Effector memory CD4-positive, alpha-beta T cell (primary cell): Measurements from ENCODE around the gene AGTR1.
"Not testable (repeated sequence)": the region's sequence is repeated elsewhere in the genome, so short reads cannot be mapped to it uniquely, and the experiment has no call there.

Source experiments
- DNase-seq, 3 donors: peaks; one replicate each; pipeline ENCODE4 v3.0.0-alpha.2; 2020
- H3K27ac ChIP-seq: 2 replicates; pipeline ENCODE4 v1.7.0; 2013; ENCODE audit warnings: mild to moderate bottlenecking, low read length, moderate library complexity; ENCODE audit not compliant: insufficient read depth, poor library complexity, severe bottlenecking
- H3K27me3 ChIP-seq: replicated peaks from 2 replicates; pipeline ENCODE4 v1.7.0; 2013; ENCODE audit warnings: mild to moderate bottlenecking, low read length; ENCODE audit not compliant: insufficient read depth, control insufficient read depth, poor library complexity, severe bottlenecking
- H3K36me3 ChIP-seq: 2 replicates; pipeline ENCODE4 v1.7.0; 2013; ENCODE audit warnings: mild to moderate bottlenecking, low read length, moderate library complexity; ENCODE audit not compliant: control insufficient read depth, insufficient read depth
- H3K4me1 ChIP-seq: 2 replicates; pipeline ENCODE4 v1.7.0; 2013; ENCODE audit warnings: low read length, mild to moderate bottlenecking; ENCODE audit not compliant: control insufficient read depth, insufficient read depth, poor library complexity, severe bottlenecking
- H3K4me3 ChIP-seq: 2 replicates; pipeline ENCODE4 v1.7.0; 2013; ENCODE audit warnings: low read length, low read depth, mild to moderate bottlenecking; ENCODE audit not compliant: insufficient read depth, poor library complexity, severe bottlenecking
- H3K9me3 ChIP-seq: 2 replicates; pipeline ENCODE4 v1.7.0; 2013; ENCODE audit warnings: mild to moderate bottlenecking, low read length, moderate library complexity; ENCODE audit not compliant: control insufficient read depth

The AGTR1 gene

GRCh38 chr3:148737104-148737530 is 39.4 kb downstream of the AGTR1 start:
- Histone ChIP-seq H3K4me3 (no peak overlapping the region), H3K27me3 (no peaks in the 10 kb centered on the region), H3K36me3 (no peaks in the 10 kb centered on the region), H3K4me1 (no peaks in the 10 kb centered on the region), H3K27ac (no peak overlapping the region), H3K9me3 (no peaks in the 10 kb centered on the region)
- no peak for DNase-seq

DNA sequence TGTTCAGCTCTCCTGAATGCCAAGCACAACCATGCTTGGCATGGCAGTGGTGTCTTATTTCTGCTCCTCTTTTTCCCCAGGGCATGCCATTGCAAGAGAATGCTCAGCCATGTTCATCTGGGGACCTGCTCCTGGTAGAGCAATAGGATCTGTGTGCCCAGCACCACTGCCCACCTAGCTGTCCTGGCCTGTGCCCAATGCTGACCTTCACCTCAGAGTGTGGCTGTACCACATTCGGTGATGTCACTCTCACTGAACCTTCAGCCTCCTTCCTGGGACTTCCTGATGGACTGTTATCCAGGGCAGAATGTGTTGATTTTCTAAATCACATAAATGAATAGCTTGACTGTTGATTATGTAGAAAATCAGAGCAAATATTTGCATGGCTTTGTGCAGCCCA is 42.0 kb downstream of the AGTR1 start:
- DNase-seq = no peak

DNA sequence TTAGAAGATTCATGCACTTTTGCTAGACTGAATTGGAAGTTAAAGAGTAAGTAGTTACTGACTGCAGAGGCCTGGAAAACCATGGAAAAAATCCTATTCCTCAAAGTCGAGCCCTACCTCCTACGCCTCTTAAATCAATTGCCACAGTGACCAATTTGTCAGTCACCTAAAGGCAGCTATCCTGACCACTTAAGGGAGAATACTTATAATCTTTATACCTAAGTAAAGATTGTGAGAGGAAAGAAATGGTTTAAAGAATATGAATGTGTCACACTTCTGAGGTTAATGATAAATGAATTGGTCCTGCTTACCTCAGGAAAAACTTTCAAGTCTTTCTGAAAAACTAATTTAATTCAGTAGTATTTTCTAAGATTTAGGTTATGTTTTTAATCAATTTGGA is 42.6 kb downstream of the AGTR1 start:
- H3K27me3 ChIP-seq = no peaks in the 10 kb centered on the region
- DNase-seq = no peak
- no peaks in the 10 kb centered on the region for H3K36me3 ChIP-seq
- no peak overlapping the region for H3K4me3 ChIP-seq
- no peaks in the 10 kb centered on the region for H3K9me3 ChIP-seq
- no peaks in the 10 kb centered on the region for H3K4me1 ChIP-seq
- H3K27ac ChIP-seq = no peak overlapping the region

More for the DNA sequence above, 42.0 kb downstream of the AGTR1 start:
- H3K36me3 ChIP-seq = no peaks in the 10 kb centered on the region
- H3K4me3 ChIP-seq = no peak overlapping the region
- no peaks in the 10 kb centered on the region for H3K4me1 ChIP-seq
- no peak overlapping the region for H3K27ac ChIP-seq
- no peaks in the 10 kb centered on the region for H3K27me3 ChIP-seq
- no peaks in the 10 kb centered on the region for H3K9me3 ChIP-seq

DNA sequence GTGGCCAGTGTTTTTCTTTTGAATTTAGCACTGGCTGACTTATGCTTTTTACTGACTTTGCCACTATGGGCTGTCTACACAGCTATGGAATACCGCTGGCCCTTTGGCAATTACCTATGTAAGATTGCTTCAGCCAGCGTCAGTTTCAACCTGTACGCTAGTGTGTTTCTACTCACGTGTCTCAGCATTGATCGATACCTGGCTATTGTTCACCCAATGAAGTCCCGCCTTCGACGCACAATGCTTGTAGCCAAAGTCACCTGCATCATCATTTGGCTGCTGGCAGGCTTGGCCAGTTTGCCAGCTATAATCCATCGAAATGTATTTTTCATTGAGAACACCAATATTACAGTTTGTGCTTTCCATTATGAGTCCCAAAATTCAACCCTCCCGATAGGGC is 43.5 kb downstream of the AGTR1 start:
- Histone ChIP-seq H3K27ac (no peak overlapping the region), H3K9me3 (no peaks in the 10 kb centered on the region), H3K36me3 (no peaks in the 10 kb centered on the region), H3K4me3 (no peak overlapping the region), H3K4me1 (no peaks in the 10 kb centered on the region), H3K27me3 (no peaks in the 10 kb centered on the region)
- DNase-seq = no peak

- Histone ChIP-seq H3K4me3 (no peak overlapping the region), H3K36me3 (no peaks in the 10 kb centered on the region), H3K9me3 (no peaks in the 10 kb centered on the region), H3K27ac (no peak overlapping the region), H3K4me1 (no peaks in the 10 kb centered on the region), H3K27me3 (no peaks in the 10 kb centered on the region)
- DNase-seq = no peak
Measured at GRCh38 chr3:148742118-148742517, 44.4 kb downstream of the AGTR1 start.

- Histone ChIP-seq H3K4me3 (no peak overlapping the region), H3K36me3 (no peaks in the 10 kb centered on the region), H3K27me3 (no peaks in the 10 kb centered on the region), H3K4me1 (no peaks in the 10 kb centered on the region), H3K27ac (no peak overlapping the region), H3K9me3 (no peaks in the 10 kb centered on the region)
- no peak for DNase-seq
Measured at GRCh38 chr3:148746053-148746452, 48.4 kb downstream of the AGTR1 start.

GRCh38 chr3:148748283-148748682 is 50.6 kb downstream of the AGTR1 start:
- H3K4me1 ChIP-seq = no peaks in the 10 kb centered on the region
- H3K9me3 ChIP-seq = no peaks in the 10 kb centered on the region
- DNase-seq = no peak

DNA sequence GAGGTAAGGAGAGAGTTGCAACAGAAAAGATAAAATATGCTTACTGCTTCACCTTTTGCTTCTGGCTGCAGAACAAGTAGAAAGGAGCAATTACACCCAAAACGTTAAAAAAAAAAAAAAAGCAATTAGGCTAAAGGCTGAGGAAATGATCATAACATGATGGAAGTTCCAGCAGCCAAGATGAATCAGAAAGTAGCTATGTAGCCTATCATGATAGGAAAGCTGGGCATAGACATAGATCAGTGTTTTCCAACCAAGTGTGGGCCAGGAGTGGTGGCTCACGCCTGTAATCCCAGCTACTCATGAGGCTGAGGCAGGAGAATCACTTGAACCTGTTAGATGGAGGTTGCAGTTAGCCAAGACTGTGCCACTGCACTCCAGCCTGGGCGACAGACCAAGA is 52.6 kb downstream of the AGTR1 start:
- Histone ChIP-seq H3K9me3 (no peaks in the 10 kb centered on the region), H3K27me3 (no peaks in the 10 kb centered on the region), H3K4me3 (no peak overlapping the region), H3K27ac (no peak overlapping the region), H3K4me1 (no peaks in the 10 kb centered on the region), H3K36me3 (no peaks in the 10 kb centered on the region)
- DNase-seq = no peak

More at GRCh38 chr3:148748283-148748682, 50.6 kb downstream of the AGTR1 start:
- Histone ChIP-seq H3K4me3 (no peak overlapping the region), H3K36me3 (no peaks in the 10 kb centered on the region), H3K27me3 (no peaks in the 10 kb centered on the region), H3K27ac (no peak overlapping the region)

DNA sequence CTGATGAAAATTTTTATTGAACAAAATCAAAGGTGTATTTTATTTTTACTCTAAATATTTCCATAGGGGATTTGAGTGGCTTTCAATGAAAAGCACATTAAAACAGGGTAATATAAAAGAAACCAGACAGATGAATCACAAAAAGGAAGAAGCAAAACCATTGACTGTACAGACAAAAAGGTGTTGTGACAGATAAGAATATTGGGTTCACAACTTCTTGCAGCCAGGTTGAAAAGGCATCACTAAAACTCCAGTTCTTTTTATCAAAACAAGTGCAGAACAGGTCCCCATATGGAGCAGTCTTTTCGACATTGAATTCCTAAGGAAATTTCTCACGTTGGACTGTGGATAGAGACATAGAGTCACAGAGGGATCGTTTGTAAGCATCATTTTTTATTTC is 53.8 kb downstream of the AGTR1 start:
- Histone ChIP-seq H3K27me3 (no peaks in the 10 kb centered on the region), H3K27ac (no peak overlapping the region), H3K4me3 (no peak overlapping the region), H3K4me1 (no peaks in the 10 kb centered on the region), H3K9me3 (no peaks in the 10 kb centered on the region), H3K36me3 (no peaks in the 10 kb centered on the region)
- no peak for DNase-seq

GRCh38 chr3:148753385-148753784 is 55.7 kb downstream of the AGTR1 start:
- H3K27ac ChIP-seq, H3K9me3 ChIP-seq, H3K4me1 ChIP-seq, DNase-seq, H3K4me3 ChIP-seq, H3K27me3 ChIP-seq, H3K36me3 ChIP-seq: not testable (repeated sequence)

- Histone ChIP-seq H3K4me1 (no peaks in the 10 kb centered on the region), H3K36me3 (no peaks in the 10 kb centered on the region), H3K9me3 (no peaks in the 10 kb centered on the region), H3K27me3 (no peaks in the 10 kb centered on the region), H3K4me3 (no peak overlapping the region), H3K27ac (no peak overlapping the region)
- DNase-seq = no peak
Measured at GRCh38 chr3:148755570-148755969, 57.9 kb downstream of the AGTR1 start.
